Memory B cell (primary cell): Measurements from ENCODE around the gene MTHFR.

Experiments
- ATAC-seq: fragments of 150-1000 bp; cut with Tn5 transposase; 2 replicates; pipeline ENCODE4 v1.10.0; 2021; ENCODE audit warnings: low read depth, mild to moderate bottlenecking, moderate library complexity
- DNase-seq, 2 donors: peaks; one replicate each; pipeline ENCODE4 v3.0.0; 2022; ENCODE audit warnings: low spot score in 2 of 2
- H3K27ac Mint-ChIP-seq: one replicate; pipeline ENCODE4 v1.8.0; 2022; ENCODE audit warnings: mild to moderate bottlenecking, moderate library complexity, mixed read lengths
- H3K27me3 Mint-ChIP-seq: one replicate; pipeline ENCODE4 v1.8.0; 2022; ENCODE audit warnings: mixed read lengths
- H3K36me3 Mint-ChIP-seq: one replicate; pipeline ENCODE4 v1.8.0; 2022; ENCODE audit warnings: mild to moderate bottlenecking, mixed read lengths
- H3K4me1 Mint-ChIP-seq: one replicate; pipeline ENCODE4 v1.8.0; 2022; ENCODE audit warnings: mixed read lengths
- H3K4me3 Mint-ChIP-seq: one replicate; pipeline ENCODE4 v1.8.0; 2022; ENCODE audit warnings: mild to moderate bottlenecking, moderate library complexity, mixed read lengths
- H3K9me3 Mint-ChIP-seq: one replicate; pipeline ENCODE4 v1.8.0; 2022; ENCODE audit warnings: mixed read lengths

MTHFR gene

DNA sequence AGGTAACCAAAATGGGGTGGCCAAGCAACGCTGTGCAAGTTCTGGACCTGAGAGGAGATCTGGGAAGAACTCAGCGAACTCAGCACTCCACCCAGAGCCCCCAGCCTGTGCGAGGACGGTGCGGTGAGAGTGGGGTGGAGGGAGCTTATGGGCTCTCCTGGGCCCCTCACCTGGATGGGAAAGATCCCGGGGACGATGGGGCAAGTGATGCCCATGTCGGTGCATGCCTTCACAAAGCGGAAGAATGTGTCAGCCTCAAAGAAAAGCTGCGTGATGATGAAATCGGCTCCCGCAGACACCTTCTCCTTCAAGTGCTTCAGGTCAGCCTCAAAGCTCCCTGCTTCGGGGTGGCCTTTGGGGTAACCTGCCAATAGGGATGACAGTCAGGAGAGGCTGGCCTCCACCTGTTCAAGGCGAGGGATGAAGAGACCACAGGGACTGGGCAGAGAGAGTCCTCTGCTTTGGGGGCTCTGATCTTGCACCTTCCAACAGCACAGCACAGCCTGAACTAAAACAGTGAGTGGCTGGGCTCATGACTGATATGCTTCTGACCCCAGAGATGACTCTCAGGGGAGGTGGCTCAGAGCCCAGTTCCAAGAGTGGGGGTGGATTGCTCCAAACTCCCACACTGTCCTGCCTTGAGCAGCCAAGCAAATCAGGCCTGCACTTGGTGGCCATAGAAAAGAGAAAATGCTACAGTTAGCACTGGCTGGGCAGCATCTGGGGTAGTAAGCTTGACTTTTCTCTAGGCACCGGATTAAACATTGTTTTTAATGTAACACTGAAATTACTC lies 9.5 kb downstream of the MTHFR start:
- Mint-ChIP-seq H3K4me3 (no peak overlapping the region), H3K9me3 (no peaks in the 10 kb centered on the region), H3K36me3 (peaks cover 27% of the 10 kb centered on the region), H3K27ac (no peak overlapping the region), H3K4me1 (peaks cover 11% of the 10 kb centered on the region), H3K27me3 (no peaks in the 10 kb centered on the region)
- no peak for ATAC-seq
- no peak for DNase-seq

DNA sequence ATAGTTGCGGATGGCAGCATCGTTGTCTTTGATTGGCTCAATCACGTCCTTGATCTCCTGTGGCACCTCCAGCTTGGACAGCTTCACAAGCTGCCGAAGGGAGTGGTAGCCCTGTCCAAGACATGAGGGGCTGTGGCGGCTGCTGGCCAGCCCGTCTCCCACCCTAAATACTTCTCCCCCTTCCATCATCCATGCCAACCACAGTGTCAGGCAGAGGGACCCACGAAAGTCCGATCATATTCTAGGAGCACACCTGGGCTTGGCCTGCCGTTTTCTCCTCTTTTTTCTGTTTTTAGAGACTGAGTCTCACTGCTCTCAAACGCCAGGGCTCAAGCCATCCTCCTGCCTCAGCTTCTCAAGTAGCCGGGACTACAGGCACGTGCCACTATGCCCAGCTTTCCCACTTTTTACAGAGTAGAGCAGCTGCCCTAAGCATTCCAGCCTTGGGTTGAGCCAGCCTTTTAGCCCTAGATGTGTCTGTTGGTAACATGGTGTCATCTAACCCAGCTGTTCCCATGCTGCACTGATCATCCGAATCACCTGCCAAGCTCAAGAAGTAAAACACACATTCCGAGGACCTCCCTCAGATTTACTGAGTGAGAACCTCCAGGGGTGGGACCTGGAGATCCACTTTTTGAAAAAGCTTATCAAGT lies 10.4 kb downstream of the MTHFR start:
- H3K4me1 Mint-ChIP-seq, result peaks cover 7% of the 10 kb centered on the region
- no peak overlapping the region for H3K4me3 Mint-ChIP-seq
- no peak overlapping the region for H3K27ac Mint-ChIP-seq
- ATAC-seq (no peak), DNase-seq (no peak)
- H3K36me3 Mint-ChIP-seq, result peaks cover 22% of the 10 kb centered on the region
- no peaks in the 10 kb centered on the region for H3K27me3 Mint-ChIP-seq
- H3K9me3 Mint-ChIP-seq, result no peaks in the 10 kb centered on the region

DNA sequence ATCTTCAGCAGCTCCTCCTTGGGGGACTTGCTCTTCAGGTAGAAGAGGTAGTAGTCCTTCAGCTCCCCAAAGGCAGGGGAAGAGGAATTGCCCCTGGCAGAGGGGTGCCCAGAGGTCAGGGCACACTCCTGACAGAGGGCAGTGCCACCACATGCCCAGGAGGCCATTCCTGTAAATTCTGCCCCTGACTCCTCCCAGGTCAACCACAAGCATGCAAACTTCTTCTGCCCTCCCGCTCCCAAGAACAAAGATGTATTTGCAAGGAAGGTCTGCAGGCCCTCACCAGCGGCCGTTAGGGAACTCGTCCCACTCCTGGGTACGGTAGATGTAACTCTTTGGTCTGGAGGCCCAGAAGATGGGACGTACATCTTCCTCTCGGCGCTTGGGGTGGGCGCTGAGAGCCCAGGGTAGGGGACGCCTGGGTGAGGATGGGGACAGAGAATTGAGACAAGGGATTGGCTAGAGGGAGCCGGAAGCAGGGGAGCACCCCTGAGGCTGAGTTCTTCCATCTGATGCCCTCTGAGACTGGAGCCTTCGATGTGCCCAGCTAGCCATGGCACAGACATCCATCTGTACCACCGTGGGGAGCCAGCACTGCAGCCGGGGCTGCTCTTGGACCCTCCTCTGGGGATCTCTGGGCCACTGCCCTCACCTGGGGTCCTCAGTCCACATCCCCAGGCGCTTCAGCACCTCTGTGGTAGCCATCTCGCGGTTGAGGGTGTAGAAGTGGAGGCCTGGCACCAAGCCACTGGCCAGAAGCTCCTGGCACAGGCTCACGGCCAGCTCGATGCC lies 11.1 kb downstream of the MTHFR start:
- ATAC-seq, result no peak
- Mint-ChIP-seq H3K27ac (no peak overlapping the region), H3K4me1 (peaks cover 7% of the 10 kb centered on the region), H3K27me3 (no peaks in the 10 kb centered on the region), H3K4me3 (no peak overlapping the region), H3K36me3 (peaks cover 18% of the 10 kb centered on the region), H3K9me3 (no peaks in the 10 kb centered on the region)
- DNase-seq, result no peak

DNA sequence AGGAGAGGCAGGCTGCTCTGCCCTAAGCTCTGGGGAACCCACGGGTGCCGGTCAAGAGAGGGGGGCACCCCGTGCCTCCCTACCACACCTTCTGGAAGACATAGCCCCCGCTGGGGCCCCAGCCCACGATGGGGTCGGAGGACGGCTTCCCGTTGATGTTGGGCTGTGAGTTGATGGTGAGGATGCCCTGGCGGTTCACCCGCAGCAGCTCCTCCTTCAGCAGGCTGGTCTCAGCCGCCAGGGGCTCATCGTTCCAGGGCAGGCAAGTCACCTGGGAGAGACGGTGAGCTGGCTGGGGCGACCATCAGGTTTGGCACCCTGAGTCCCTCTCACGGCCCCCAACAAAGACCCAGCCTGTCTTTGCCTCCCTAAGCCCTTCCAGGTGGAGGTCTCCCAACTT lies 11.9 kb downstream of the MTHFR start:
- Mint-ChIP-seq H3K9me3 (no peaks in the 10 kb centered on the region), H3K4me1 (peaks cover 7% of the 10 kb centered on the region), H3K27me3 (no peaks in the 10 kb centered on the region), H3K27ac (no peak overlapping the region), H3K36me3 (peaks cover 18% of the 10 kb centered on the region), H3K4me3 (no peak overlapping the region)
- ATAC-seq (no peak), DNase-seq (no peak)

DNA sequence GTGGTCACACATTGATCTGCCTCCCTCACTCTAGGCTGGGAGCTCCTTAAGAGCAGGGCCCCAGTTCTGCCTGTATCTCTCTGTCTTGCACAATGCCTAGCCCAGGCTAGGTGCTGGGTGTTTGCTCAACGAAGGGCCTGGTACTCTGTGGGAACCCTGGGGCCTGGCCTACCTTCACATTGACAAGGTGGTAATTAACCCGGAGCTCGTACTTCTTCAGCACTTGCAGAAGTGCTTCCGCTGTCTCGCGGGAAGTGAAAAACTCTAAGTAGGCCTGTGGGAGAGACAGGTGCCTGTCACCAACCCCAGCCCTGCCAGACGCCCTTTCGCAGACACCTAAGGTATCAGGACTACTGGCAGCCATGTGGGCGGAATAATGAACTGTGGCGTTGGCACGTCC lies 13.7 kb downstream of the MTHFR start:
- H3K36me3 Mint-ChIP-seq, result peaks cover 18% of the 10 kb centered on the region
- H3K4me3 Mint-ChIP-seq, result no peak overlapping the region
- no peaks in the 10 kb centered on the region for H3K27me3 Mint-ChIP-seq
- peaks cover 7% of the 10 kb centered on the region for H3K4me1 Mint-ChIP-seq
- no peak for ATAC-seq
- DNase-seq, result no peak
- H3K27ac Mint-ChIP-seq, result peak overlapping the region; percentile 51
- no peaks in the 10 kb centered on the region for H3K9me3 Mint-ChIP-seq

GRCh38 chr1:11790880-11791715 lies 14.7 kb downstream of the MTHFR start:
- H3K36me3 Mint-ChIP-seq, result peaks cover 18% of the 10 kb centered on the region
- H3K27me3 Mint-ChIP-seq, result no peaks in the 10 kb centered on the region
- DNase-seq, result no peak
- ATAC-seq, result peak; percentile 62
- H3K27ac Mint-ChIP-seq, result peak overlapping the region; percentile 51
- H3K9me3 Mint-ChIP-seq, result no peaks in the 10 kb centered on the region
- H3K4me1 Mint-ChIP-seq, result peaks cover 7% of the 10 kb centered on the region
- no peak overlapping the region for H3K4me3 Mint-ChIP-seq

DNA sequence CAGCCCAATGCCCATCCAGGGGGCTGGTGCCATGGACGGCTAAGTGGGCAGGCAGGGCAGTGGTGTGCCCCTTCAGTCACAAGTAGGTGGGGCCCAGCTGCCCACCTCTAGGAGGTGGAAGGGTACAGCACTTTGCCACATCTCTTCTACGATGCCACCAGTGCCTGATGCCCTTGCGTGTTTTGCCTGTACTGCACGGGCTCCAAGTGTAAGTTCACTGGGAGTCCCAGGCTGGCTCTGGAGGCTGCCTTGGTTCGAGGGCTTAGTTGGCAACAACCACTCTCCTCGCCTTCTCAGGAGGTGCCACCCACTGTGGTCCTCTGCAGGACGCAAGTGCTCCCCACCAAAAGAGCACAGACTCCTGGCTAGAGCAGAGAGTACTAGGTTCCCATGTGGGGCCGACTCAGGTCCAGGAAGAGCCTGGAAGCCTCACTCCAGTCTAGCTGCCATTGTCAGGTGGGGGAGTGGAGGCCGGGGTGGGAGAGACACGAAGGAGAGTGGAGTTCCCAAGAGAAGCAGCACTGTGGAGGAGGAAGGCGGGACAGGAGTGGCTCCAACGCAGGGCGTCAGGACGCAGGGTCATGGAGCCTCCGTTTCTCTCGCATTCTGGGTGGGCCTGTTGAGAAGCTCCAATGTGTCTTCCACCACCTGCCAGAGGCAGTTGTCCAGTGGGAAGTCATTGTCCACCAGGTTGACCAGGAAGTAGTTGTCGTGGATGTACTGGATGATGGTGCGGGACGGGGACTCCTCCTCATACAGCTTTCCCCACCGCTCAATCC lies 15.5 kb downstream of the MTHFR start:
- DNase-seq (no peak), ATAC-seq (no peak)
- H3K4me1 Mint-ChIP-seq, result peaks cover 10% of the 10 kb centered on the region
- peaks cover 15% of the 10 kb centered on the region for H3K36me3 Mint-ChIP-seq
- peak overlapping the region; percentile 55 for H3K27ac Mint-ChIP-seq
- no peaks in the 10 kb centered on the region for H3K9me3 Mint-ChIP-seq
- no peaks in the 10 kb centered on the region for H3K27me3 Mint-ChIP-seq
- H3K4me3 Mint-ChIP-seq, result no peak overlapping the region

DNA sequence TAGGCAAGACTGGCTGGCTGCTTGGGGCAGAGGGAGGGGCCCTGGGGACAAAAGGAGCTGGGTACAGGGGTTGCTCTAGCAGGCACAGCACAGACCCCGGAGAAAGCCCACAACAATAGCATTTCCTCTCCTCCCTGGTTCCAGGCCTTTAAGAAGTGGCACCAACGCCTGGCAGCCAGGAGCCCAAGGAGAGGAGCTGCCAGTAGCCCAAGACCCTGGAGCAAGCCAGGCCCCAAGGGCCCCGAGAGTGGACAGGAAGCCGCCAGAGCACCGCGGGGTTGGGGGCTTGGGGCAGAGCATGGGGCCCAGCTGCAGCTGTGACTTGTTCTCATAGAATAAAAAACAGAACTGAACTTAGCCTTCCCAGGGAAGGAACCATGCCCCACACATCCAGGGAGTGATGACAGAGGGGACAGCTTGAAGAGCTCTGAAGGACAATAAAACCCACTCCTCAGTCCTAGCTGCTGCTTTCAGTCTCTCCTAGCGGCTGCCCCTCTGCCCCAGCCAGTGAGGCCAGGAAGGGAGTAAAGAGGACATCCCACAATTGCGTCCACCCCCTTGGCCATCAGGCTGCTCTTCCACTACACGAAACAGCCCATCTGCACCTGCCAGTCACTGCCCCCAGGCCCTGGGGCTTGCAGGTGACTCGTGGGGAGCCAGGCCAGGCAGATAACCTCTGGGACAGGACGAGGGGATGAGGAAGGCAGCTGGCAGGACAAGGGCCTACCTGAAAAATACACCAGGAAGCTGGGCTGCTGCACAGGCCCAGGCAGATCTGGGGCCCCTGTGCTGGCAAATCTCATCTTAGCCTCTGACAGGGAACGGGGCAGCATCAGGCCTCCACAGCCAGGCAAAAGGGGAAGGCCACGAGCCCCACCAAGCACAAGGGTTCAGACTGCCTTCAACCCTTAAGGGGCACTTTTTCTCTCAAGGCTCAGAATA lies 16.4 kb downstream of the MTHFR start:
- ATAC-seq, result no peak
- Mint-ChIP-seq H3K4me3 (no peak overlapping the region), H3K4me1 (peaks cover 10% of the 10 kb centered on the region), H3K36me3 (peaks cover 10% of the 10 kb centered on the region), H3K9me3 (no peaks in the 10 kb centered on the region), H3K27me3 (no peaks in the 10 kb centered on the region), H3K27ac (peak overlapping the region; percentile 55)
- DNase-seq, result no peak

DNA sequence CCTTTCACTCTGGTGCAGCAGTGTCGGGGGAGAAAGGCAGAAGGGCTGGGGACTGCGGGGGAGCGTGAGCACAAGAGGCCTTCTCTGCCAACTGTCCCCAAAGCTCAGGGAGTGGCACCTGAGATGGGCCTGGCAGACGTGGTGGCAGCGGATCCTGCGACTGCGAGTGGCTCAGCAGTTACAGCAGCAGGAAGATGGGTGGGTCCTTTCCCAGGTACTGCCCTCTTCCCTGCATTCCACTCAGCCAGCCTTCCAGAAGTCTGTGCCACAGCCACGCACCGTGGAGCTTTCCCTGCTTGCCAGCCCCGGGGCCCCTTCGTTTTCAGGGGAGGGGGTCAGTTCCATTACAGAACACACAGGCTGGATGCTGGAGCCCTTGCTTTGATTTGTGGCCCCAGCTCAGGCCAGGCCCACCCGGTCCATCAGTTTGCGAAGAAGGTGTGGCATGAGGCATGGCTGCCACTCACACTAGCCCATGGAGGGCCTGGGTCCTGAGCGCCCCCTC lies 17.2 kb downstream of the MTHFR start:
- no peak overlapping the region for H3K27ac Mint-ChIP-seq
- DNase-seq (no peak), ATAC-seq (no peak)
- no peaks in the 10 kb centered on the region for H3K27me3 Mint-ChIP-seq
- no peaks in the 10 kb centered on the region for H3K9me3 Mint-ChIP-seq
- peaks cover 9% of the 10 kb centered on the region for H3K36me3 Mint-ChIP-seq
- H3K4me3 Mint-ChIP-seq, result no peak overlapping the region
- peaks cover 10% of the 10 kb centered on the region for H3K4me1 Mint-ChIP-seq

DNA sequence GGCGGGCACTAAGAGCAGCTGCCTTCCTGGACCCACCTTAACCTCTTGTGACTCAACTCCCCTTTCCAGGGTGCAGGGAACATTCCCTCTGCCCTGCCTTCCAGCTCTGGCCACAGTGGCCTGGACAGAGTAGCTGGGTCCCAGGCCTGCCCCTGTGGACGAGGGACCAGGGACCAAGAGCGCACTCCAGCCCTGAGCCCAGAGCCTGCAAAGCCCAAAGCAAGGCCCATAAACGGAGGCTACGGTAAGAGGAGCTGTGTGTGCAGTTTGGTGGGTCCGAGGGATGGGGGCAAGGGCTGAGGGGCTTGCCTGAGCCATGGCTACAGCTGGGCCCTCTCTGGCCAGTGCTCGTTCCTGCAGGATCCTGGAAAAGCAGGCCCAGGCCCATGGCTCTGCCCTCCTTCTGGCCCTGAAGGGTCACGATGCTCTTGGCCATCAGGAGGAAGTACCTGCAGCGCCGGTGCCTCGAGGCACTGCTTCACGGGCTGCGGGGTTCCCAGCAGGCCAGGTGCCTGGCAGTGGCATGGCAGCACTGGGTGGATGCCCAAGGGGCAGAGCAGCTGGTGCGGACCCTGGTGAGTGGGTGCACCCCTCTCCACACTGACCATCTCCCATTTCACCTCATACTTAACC lies 17.8 kb downstream of the MTHFR start:
- Mint-ChIP-seq H3K27ac (no peak overlapping the region), H3K4me3 (no peak overlapping the region)

DNA sequence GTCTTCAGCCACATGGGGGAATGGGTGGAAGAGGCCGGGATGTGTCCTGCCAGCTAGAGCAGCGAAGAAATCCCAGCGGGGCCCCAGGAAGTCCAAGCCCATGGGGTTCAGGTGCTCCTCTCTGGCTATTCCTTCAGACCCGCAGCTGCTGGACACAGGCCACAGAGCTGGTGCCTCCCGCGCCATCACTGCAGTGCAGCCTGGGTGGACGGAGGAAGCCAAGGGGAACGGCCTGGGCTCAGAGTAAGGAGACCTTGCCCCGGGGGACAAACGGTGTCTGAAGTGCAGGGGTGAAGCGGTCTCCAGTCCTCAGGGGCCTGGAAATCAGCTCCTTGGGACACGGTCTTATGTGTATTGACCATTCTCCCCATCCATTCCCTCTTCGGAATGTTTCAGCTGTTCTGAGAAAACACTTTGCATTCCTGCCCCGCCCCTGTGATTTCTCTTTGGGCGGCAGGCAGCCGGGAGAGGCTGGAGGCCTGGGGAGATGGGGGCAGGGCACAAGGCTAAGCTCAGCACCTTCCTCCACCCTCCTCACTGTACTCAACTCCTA lies 18.4 kb downstream of the MTHFR start:
- H3K27me3 Mint-ChIP-seq, result no peaks in the 10 kb centered on the region
- no peak for ATAC-seq
- no peak for DNase-seq
- H3K9me3 Mint-ChIP-seq, result no peaks in the 10 kb centered on the region
- no peak overlapping the region for H3K4me3 Mint-ChIP-seq
- H3K27ac Mint-ChIP-seq, result no peak overlapping the region
- H3K36me3 Mint-ChIP-seq, result peaks cover 9% of the 10 kb centered on the region
- H3K4me1 Mint-ChIP-seq, result peaks cover 10% of the 10 kb centered on the region

More for the DNA sequence above, 17.8 kb downstream of the MTHFR start:
- DNase-seq, result no peak
- no peaks in the 10 kb centered on the region for H3K27me3 Mint-ChIP-seq
- H3K36me3 Mint-ChIP-seq, result peaks cover 9% of the 10 kb centered on the region
- ATAC-seq, result no peak
- H3K9me3 Mint-ChIP-seq, result no peaks in the 10 kb centered on the region
- peaks cover 10% of the 10 kb centered on the region for H3K4me1 Mint-ChIP-seq
